AG09309 (cell line): ENCODE measurements around the gene JAK1.

Experiments
- DNase-seq: peaks from one replicate; pipeline ENCODE4 v3.0.0-alpha.2; 2010; ENCODE audit warnings: low read depth
- H3K4me3 ChIP-seq: 2 replicates; pipeline ENCODE4 v1.5.1; 2011; ENCODE audit warnings: mild to moderate bottlenecking, low read depth, low read length, moderate library complexity; ENCODE audit not compliant: control insufficient read depth
- TF ChIP-seq, protein P1 (sequence below): IDR thresholded peaks from 2 replicates; pipeline ENCODE4 v1.5.1; 2011; ENCODE audit warnings: mild to moderate bottlenecking, low read depth, low read length, inconsistent platforms; ENCODE audit not compliant: insufficient read depth, control insufficient read depth; ENCODE audit errors: missing control alignments

Gene JAK1

DNA sequence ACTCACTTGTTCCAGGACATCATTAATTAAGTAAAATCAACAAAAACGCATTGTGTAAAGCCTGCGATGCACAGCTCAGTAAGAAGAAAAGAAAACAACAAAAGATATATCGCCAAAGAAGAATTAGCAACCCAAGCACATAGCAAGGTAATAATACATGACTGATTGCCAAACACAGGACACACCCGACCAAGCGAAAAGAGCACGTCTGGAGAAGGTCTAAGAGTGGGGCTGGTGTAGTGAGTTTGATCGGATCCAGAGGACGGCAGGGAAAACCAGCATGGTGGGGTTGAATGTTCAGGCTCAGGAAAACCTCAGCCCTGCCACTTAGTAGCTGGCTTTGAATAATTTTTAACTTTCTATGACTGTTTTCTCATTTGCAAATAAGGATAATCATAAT, 69.8 kb downstream of the JAK1 start:
- TF ChIP-seq, protein P1, sequence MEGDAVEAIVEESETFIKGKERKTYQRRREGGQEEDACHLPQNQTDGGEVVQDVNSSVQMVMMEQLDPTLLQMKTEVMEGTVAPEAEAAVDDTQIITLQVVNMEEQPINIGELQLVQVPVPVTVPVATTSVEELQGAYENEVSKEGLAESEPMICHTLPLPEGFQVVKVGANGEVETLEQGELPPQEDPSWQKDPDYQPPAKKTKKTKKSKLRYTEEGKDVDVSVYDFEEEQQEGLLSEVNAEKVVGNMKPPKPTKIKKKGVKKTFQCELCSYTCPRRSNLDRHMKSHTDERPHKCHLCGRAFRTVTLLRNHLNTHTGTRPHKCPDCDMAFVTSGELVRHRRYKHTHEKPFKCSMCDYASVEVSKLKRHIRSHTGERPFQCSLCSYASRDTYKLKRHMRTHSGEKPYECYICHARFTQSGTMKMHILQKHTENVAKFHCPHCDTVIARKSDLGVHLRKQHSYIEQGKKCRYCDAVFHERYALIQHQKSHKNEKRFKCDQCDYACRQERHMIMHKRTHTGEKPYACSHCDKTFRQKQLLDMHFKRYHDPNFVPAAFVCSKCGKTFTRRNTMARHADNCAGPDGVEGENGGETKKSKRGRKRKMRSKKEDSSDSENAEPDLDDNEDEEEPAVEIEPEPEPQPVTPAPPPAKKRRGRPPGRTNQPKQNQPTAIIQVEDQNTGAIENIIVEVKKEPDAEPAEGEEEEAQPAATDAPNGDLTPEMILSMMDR: no peak
- no peak overlapping the region for H3K4me3 ChIP-seq
- no peak for DNase-seq

GRCh38 chr1:64895500-64895899, 70.8 kb downstream of the JAK1 start:
- TF ChIP-seq, protein P1: no peak
- no peak overlapping the region for H3K4me3 ChIP-seq
- DNase-seq: no peak

- no peak for DNase-seq
- TF ChIP-seq, protein P1: no peak
These were observed 71.7 kb downstream of the JAK1 start for GRCh38 chr1:64894438-64895196.

DNA sequence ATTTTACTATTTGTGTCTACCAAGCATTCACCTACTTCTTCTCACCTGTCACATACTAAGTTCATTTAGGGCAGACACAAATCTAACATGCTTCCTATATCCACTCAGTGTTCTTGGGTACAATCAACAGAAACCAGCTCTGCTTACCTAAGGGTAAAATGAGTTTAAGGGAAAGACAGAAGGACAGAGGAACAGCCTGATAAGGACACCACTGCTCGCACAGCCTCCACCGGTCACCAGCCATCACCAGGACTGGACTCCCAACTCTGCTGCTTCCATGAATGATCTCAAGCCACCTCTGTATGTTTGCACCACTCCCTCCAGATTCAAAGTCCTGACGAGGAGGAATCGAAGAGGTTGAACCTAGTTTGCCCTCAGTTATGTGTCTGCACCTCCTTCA, 72.4 kb downstream of the JAK1 start:
- TF ChIP-seq, protein P1: no peak
- H3K4me3 ChIP-seq: no peak overlapping the region
- DNase-seq: no peak

More at GRCh38 chr1:64894438-64895196, 71.7 kb downstream of the JAK1 start:
- H3K4me3 ChIP-seq: no peak overlapping the region

- DNase-seq: no peak
- TF ChIP-seq, protein P1: no peak
- no peak overlapping the region for H3K4me3 ChIP-seq
These were observed 73.5 kb downstream of the JAK1 start for GRCh38 chr1:64892576-64893573.

- DNase-seq: no peak
- H3K4me3 ChIP-seq: no peak overlapping the region
These were observed 74.9 kb downstream of the JAK1 start for GRCh38 chr1:64891448-64891825.

More at GRCh38 chr1:64891448-64891825, 74.9 kb downstream of the JAK1 start:
- TF ChIP-seq, protein P1: no peak
